GM19463 (cell line): ENCODE measurements around the gene TAB3.

Experiments
- ATAC-seq: cut with Tn5 transposase; IDR thresholded peaks from one replicate; pipeline ENCODE4 v1.9.1; 2021; ENCODE audit warnings: mild to moderate bottlenecking, moderate library complexity; ENCODE audit not compliant: unreplicated experiment

TAB3 gene

DNA sequence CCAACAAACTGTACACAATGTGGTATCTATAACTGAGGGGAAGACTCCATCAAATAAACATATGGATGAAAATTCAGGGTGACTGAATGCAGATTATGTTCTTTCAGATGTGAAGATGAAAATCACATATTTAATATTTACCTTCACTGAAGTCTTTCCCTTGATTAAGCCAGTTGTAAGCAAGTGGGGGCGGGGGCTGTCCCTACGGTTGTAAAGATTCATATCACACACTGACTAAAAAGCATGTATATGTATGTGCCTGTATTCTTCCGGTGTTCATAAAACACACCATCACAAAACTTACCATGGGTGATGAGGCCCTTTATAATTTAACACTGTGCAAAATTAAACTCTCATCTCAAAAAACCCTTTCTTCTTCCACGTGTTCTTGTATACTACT lies 1.3 kb downstream of the TAB3 start:
- no peak for ATAC-seq

DNA sequence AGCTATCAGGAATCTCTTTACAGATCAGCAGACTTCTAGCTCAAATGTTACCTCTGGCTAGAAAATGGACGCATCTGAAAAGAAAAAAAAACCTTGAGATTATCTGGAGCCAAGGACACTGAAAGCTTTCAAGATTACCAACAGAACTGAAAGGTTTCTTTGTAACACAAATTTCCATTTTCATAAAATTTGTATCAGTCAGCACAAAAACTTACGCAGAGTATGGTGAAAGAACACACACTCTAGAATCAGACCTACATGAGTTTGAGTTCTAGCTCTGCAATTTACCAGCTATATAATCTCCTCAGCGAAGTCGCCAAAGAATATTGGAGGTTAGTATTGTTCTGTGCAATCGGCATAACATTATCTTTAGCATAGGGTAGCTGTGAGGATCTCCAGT lies 1.8 kb downstream of the TAB3 start:
- ATAC-seq, result no peak

DNA sequence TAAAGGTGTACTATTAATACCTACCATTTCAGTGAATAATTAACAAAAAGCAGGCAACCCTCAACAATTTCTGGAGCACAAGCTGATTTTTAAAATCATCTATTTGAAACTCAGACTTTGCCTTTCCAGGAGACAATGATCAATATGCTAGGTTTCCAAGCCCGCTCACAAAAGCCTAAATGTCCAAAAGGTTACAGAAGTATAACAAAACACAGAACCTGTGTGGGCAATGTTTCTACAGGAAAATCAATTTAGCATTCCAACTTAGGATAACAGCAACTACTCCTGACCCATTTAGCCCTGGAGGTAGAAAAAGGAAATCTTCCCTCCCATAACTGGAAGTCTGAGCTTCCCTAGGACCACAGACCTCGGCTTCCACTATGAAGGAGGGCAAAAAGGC lies 3.9 kb downstream of the TAB3 start:
- ATAC-seq, result no peak

DNA sequence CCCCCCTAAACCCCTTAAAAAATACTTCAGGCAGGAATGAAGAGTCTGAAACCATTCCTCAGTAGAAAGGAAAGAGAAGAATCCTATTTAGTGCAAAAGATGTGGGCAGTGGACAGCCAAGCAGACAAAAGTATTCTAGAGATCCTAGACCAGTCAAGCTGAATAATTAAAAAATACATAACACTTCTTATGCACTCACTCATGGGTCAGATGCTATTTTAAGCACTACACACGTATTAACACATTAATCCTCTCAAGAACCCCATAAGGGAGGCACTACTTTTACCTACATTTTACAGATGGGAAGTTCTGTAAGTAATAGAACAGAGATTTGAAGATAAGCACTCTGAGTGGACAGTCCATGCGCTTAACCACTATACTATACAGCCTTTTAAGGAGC lies 5.9 kb downstream of the TAB3 start:
- ATAC-seq, result no peak

DNA sequence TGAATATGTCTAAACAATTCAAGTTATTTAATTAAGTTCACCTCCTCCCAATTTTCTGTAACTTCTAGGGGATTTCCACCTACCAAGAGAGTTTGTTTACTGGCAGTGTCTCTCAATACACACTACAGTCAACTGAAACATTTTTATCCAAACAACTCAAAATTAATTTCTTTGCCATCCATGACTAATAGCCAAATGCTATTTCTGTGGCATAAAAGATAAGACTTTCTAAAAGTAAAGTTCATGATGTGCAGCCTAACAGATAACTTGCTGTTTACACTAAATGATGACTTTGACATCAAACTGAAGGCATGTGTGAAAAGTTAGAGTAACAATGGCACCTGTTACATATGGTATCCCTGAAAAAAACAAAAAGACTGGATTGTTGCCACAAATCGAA lies 7.3 kb downstream of the TAB3 start:
- ATAC-seq, result no peak

DNA sequence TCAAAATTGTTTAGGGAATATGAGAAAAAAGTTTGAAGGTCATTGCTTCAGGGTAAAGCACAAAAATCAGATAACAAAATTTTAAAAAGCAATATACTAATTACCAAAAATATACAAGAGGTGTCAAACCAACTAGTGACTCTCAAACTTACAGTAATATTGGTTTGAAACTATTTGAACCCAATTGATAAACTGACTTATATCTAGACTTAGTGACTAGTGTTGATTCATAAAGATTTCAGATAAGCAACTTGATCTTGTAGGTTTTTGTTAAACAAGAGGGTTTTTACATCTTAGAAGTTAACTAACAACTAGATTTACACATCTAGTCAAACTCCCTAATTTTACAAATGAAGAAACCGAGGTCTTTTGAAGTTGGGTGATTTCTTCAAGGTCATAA lies 7.7 kb downstream of the TAB3 start:
- no peak for ATAC-seq

DNA sequence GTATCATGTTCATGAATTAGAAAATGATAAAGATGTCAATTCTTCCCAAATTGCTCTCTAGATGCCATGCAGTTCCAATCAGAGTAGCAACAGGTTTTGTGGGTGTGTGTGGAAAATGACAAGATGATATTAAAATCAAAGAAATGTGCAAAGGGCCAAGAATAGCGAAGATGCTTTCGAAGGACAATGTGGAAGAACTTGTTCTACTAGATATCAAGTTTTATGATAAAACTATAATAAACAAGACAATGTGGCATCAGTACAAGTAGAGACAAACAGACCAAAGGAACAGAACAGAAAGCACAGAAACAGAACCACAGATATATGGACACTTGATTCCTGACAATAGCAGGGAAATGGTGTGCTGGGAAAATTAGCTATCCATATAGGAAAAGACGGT lies 9.0 kb downstream of the TAB3 start:
- ATAC-seq, result no peak

DNA sequence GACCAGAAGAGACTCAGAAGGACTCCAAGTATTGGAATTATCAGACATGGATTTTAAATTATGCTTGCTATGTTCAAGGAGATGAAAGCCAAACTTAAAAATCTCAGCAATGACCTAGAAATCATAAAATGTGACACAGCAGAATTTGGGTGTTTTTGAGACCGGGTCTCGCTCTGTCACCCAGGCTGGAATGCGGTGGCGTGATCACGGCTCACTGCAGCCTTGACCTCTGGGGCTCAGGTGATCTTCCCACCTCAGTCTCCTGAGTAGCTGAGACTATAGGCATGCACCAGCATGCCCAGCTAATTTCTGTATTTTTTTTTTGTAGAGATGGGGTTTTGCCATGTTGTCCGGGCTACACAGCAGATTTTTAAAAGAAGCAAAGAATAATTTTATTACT lies 12.7 kb downstream of the TAB3 start:
- no peak for ATAC-seq

DNA sequence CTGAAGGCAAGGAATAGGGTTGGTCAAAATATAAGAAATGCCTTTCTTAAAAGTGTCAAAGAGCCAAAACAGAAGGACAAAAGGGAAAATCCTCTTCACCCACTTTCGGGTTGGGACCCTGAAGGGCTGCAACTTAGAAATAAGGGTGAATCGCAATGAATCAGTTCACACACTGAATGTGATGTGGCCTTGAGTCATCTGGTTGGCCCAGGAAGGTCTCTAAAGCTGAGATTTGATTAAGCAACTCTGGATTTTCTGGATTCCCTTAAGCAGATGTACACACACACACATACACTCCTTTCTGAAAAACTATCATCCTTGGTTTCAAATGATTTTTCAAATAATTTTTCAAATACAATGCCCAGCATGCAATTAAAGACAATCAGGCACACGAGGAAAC lies 13.1 kb downstream of the TAB3 start:
- ATAC-seq, result no peak

DNA sequence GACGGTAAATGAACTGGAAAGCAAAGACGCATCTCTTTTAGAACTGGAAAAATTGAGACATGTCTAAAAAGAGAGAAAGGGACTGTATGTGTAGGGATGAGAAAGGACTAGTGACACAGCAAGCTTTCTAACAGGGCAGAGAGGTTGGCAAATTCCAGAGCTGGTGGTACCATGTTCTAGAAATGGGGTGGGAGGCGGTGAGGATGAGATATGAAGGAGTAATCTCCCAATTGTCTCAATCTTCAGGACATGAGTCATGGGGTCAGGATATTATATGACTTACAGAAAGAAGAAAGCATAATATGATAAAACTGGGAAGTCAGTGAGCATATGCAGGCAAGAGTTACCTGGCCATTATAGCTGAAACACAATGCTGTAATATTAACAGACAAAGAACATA lies 14.2 kb downstream of the TAB3 start:
- ATAC-seq, result no peak

DNA sequence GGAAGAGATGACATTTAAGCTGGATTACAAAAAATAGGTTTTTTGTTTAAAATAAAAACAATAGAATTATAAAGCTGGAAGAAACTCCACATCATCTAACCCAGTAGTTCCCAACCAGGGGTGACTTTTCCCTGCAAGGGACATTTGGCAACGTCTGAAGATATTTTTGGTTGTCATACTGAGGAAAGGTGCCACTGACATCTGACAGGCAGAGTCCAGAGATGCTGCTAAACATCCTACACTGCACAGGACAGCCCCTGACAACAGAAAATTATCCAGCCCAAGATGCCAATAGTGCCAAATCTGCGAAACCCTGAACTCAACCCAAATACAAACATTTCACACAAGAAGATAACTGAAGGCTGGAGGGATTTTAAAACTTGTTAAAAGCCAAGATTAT lies 18.5 kb downstream of the TAB3 start:
- ATAC-seq, result no peak

DNA sequence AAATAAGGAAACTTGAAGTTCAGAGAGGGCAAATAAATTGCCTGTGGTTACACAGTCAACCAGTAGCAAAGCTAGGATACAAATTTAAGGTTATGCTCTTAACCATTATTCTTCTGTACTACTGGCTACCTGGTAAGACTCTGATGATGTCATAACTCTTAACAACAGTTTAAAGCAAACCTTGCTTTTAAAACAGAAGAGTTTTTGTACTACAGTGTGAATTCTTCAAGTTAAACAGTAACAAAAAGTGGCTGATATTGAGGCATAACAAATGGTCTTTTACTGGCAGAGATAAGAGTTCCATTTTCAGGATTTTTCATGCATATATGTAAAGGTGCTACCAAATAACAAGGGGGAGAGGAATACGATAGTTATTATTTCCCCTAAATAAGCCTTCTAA lies 23.4 kb downstream of the TAB3 start:
- ATAC-seq, result no peak

DNA sequence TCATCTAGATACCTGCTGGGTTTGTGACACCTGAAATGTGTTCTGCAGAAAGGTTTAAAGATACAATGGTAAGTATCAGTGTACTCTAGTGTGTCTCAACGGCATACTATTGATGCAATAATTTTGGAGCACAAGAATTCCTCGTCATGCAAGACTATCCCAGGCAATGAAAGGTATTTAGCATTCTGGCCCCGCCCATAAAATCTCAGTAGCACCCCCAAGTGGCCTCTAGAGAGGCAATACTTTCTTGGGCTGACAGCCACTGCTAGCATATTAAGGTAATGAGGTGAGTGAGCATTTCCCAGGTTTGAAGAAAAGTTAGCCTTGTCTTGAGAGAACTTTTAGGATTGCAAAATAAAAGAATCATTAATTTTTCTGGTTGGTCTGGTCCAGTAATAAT lies 24.0 kb downstream of the TAB3 start:
- no peak for ATAC-seq

DNA sequence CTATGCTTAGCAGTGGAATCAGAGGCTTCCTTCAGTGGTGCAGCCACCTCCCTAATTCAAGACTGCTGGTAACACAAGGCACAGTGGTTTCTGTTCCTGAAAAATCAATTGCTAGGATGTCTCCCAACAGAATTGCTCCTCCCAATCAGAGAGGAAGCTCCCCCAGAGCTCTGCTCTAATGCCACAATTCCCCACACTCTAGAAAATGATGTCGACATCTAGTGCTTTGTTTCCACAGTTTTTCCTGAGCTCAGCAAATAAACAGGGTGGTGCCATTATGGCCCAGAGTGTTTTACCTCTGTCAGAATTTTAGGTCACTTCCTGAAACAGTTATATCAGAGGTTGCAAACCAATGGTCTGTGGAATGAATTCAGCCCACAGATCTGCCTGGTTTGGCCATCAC lies 24.7 kb downstream of the TAB3 start:
- no peak for ATAC-seq

DNA sequence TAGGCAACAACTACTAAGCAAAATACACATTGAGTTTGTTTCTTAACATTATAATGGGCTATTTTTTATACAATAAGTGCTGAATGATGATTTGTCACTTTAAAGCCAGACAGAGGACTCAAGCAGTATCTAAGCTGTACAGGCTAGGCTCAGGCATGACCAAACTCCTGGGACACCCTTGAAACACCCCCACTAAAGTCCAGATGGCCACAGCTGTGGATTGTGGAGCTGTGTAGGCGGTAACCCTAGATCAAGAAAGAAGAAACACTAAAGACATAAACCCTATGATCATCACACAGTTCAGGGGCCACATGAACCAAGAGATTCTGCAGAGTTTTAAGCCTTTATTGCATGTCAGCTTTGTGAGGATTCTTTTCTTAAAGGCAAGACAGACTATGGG lies 25.1 kb downstream of the TAB3 start:
- no peak for ATAC-seq

DNA sequence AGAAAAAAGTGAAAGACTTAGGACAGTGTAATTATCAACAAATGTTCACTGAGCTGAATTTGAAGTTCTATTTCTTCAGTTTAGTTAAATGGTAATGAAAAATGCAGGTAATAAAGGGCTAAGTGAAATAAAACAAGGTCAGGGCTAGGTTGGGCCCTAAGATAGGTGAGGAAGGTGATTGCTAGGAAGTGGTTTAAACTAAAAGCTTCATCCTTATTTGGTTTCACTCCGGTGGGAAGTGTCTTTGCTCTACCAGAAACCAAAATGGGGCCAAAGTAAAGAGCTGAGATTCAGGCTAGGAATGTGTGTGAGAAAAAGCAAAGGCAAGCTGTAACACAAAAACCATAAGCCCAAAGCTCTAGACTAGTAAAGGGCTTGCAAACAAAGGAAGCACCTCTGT lies 31.0 kb downstream of the TAB3 start:
- ATAC-seq, result no peak

DNA sequence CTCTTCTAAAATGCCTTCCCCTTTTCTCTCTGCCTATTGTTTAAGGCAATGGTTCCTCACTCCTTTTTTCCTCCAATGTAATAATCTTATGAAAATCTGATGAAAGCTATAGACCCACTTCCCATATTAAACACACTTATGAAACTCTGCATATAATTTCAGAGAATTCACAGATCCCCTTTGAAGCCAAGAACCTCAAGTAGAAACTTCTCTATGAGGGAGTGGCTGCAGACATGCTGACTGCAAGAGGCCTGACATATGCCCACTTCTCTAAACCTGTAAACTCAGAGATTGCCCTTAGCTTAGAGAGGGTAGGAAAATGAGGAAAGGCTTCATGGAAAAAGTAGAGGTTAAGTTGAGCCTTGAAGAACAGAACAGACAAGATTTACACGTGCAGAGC lies 37.6 kb downstream of the TAB3 start:
- ATAC-seq, result no peak

DNA sequence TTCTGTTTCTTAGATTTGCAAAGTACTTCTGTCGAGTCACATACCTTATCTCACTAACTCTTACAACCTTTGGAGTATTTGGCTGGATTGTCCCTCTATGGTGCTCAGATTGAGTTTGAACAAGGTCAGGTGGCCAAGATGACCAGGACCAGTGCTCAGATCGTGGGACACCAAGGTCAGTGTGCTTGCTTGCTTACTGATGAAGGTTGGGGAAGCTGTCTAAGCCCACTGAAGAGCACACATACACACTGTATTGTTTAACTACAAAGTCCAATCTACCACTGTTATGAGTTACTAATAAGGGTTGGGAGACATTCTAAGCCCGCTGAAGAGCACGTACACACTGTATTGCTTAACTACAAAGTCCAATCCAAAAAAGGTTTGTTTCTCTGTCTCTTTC lies 53.7 kb downstream of the TAB3 start:
- ATAC-seq, result no peak

DNA sequence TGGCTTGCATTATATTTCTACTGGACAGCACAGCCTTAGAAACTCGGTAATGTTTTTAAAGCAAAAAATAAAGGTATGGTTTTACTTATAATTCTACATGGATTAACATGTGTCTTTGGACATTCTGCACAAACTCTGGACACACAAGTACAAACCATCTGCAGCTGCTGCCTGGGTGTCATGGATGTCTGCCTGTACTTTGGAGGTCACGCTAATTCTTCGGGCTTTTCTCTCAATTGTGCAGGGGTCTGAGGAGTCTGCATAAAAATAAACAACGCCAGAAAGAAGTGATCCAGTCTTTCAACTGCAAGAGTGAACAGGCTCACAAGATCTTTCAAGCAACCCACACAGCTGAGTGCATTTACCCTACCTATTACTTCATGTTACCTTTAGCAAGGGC lies 55.2 kb downstream of the TAB3 start:
- ATAC-seq, result no peak

DNA sequence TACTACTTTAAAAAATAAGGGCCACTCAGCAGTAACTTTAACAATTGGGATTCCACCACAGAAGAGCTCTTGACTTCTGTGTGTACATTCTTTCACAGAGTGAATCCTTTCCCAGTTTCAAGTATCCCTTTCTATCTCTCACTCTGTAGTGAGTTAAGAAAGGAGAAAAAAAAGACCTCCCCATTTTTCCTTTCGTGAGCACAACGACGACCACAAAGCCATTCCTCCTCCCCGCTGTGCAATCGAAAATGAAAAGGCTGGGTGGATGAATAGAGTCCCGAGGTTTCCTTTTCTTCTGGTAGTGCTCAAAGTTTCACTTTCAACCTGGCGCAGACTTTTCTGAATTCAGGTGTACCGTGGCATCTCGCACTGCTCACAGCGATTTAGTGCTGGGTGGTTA lies 58.0 kb downstream of the TAB3 start:
- peak; percentile 90 for ATAC-seq

DNA sequence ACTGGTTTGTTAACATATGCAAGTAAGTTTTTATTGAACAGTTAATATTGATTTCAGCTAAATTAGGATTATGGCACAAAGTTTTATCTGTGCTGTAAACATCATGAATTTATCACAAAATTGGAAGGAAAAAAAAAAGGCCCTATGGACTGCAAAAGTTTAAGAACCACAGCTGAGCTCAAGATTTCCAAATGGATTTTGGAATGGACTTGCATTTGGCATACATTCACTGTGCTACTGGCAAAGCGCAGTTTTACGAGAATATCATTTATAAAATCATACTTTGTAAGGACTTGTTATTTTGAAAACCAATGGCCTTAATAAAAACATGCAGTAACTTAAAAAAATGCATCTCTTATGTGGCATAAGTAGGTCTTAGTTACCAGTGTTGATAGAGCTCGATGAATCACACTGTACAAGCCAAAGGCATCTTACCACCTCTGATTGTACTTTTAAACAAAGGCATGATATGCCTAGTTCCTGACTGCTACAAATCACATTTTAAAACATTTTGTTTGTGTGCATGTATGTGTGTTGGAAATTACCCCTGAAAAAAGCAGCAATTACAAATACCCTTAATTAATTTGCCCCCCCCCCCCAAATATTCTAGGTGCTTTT lies 58.6 kb downstream of the TAB3 start:
- no peak for ATAC-seq

DNA sequence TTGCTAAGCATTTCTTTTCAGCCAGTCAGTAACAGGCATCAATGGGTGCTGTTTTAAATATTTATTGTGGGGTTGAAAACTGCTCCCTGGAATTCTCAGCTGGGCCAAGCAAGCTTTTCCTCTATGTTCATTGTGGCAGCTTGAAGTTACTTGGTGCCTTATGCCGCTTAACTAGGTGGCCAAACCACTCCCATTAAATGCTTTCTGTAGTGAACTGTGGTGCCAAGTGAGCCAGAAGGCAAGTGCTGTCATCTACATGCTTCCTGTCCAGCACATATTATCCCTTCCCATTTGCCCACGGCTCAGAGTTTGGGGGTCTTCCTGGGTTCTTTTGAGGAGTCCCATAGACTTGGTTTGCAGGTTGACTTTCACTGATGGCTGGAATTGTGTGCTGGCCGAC lies 64.8 kb downstream of the TAB3 start:
- ATAC-seq, result no peak

DNA sequence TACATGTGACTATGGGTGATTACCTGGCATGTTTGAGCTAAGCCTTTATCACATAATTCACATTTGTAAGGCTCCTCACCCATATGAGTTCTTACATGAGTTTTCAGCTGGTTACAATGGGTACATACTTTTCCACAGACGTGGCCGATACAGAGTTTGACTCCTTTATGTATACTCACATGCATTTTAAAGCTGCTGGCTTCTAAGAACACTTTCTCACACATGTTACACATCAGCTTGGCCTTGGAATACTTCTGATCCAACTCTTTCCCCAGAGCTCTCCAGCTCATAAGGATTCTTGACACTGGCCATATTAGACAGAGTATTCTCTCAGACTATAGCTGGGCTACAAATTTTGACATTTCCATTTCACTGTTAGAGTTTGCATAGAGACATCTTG lies 66.3 kb downstream of the TAB3 start:
- peak; percentile 5 for ATAC-seq
